Mucosa of descending colon (tissue), 3 donors: ENCODE data around the gene LHFPL4. TPM values are rescaled to one million over a fixed set of nuclear protein-coding genes. Genes with fewer than 3 reads are reported as not detected.
A peak's percentile ranks its signal among the peaks of the same experiment; 100 is the strongest.

Experiments used
- ATAC-seq: fragments of 200-7000 bp; cut with Tn5 transposase; one replicate; pipeline ENCODE4 v1.9.1; 2020; ENCODE audit warnings: mild to moderate bottlenecking, moderate library complexity
- DNase-seq, 3 donors: peaks; one replicate each; pipeline ENCODE4 v3.0.0-alpha.2; 2020
- H3K36me3 ChIP-seq: fragments of 200-600 bp; one replicate; pipeline ENCODE4 v1.8.0; 2021; ENCODE audit warnings: low read depth, mild to moderate bottlenecking
- H3K4me1 ChIP-seq: fragments of 200-600 bp; one replicate; pipeline ENCODE4 v1.8.0; 2021; ENCODE audit warnings: low read depth, mild to moderate bottlenecking
- H3K4me3 ChIP-seq: fragments of 200-600 bp; one replicate; pipeline ENCODE4 v1.8.0; 2021; ENCODE audit warnings: mild to moderate bottlenecking
- H3K9me3 ChIP-seq: fragments of 200-600 bp; one replicate; pipeline ENCODE4 v1.8.0; 2021; ENCODE audit warnings: mild to moderate bottlenecking
- CTCF ChIP-seq: fragments of 200-600 bp; IDR thresholded peaks from one replicate; pipeline ENCODE4 v1.8.0; 2022; ENCODE audit warnings: antibody characterized with exemption, mild to moderate bottlenecking
- intact Hi-C, 2 donors: fragments of 100-400 bp; cut with DNase I in 1 of 2; cut with micrococcal nuclease in 1 of 2; formaldehyde crosslinking; loops; one replicate each; pipeline versions ENCODE4 v1.11.0 to v1.11.1; 2022; cut with DNase I, micrococcal nuclease
- total RNA-seq, 3 donors: library from RNA; stranded (reverse); fragmentation: NEBNext Ultra II Directional in 2 of 3; extraction: Animal tissue kit (Norgen Biotek cat#: 25700) in 2 of 3; gene quantifications; one replicate each; pipeline versions ENCODE4 v1.2.1 to v1.2.4, GENCODE V29; 2021 to 2023
- donor health status: DM: no; HTN: no; CAD: no; lungs with moderate emphysema.
- donor health status: DM: no; HTN: no; CAD: no.
- donor health status: DM: no; HTN: yes; CAD: no.

The LHFPL4 gene
- total RNA-seq, 3 donors from 2014 or later: 0.14 to 1.6 (median 0.70) TPM

DNA sequence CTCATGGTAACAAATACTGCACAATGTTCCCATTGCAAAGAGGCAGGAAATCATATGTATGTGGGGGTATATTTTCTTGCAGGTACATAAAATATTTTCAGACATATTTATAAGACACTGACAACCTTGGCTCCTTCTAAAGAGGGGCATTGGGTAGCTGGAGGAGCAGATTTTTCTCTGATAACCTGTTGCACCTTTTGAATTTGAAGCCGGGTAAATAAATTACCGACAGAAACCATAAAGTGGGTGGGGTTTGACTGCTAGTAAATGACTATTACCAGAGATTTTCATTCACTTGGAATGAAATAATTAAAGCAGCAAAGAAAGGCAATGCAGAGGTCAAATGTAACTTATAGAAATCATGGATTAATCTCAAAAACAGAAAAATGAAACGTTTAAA lies 19.2 kb downstream of the LHFPL4 start:
- TF ChIP-seq CTCF: no peak
- no peak for ATAC-seq
- no peaks in the 10 kb centered on the region for H3K4me1 ChIP-seq
- no peaks in the 10 kb centered on the region for H3K36me3 ChIP-seq
- H3K9me3 ChIP-seq: no peaks in the 10 kb centered on the region
- intact Hi-C loops: no loop called here
- DNase-seq: peak in 1 of 3 donors; percentile 2
- H3K4me3 ChIP-seq: no peak overlapping the region

- intact Hi-C loops: no loop called here
- DNase-seq: no peak
- ATAC-seq: no peak
- no peak for TF ChIP-seq CTCF
- Histone ChIP-seq H3K9me3 (no peaks in the 10 kb centered on the region), H3K36me3 (no peaks in the 10 kb centered on the region), H3K4me1 (no peaks in the 10 kb centered on the region), H3K4me3 (no peak overlapping the region)
Observed at GRCh38 chr3:9525078-9525477, 28.5 kb downstream of the LHFPL4 start.

DNA sequence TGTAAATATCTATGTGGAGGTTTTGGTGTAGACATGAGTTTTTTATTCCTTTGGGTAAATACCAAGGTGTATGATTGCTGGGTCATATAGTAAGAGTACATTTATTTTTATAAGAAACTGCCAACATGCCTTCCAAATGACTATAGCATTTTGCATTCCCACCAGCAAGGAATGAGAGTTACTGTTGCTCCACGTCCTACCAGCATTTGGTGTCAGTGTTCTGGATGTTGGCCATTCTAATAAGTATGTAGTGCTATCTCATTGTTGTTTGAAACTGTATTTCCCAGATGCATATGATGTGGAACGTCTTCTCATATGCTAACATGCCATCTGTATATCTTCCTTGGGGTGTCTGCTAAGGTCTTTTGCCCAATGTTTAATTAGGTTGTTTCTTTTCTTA lies 38.7 kb downstream of the LHFPL4 start:
- no peak for ATAC-seq
- Histone ChIP-seq H3K36me3 (no peaks in the 10 kb centered on the region), H3K4me3 (no peak overlapping the region), H3K9me3 (no peaks in the 10 kb centered on the region), H3K4me1 (no peaks in the 10 kb centered on the region)
- intact Hi-C loops: no loop called here
- no peak for DNase-seq
- no peak for TF ChIP-seq CTCF

- ATAC-seq (no peak), DNase-seq (no peak)
- Histone ChIP-seq H3K4me3 (no peak overlapping the region), H3K4me1 (no peaks in the 10 kb centered on the region), H3K9me3 (no peaks in the 10 kb centered on the region), H3K36me3 (no peaks in the 10 kb centered on the region)
- no peak for TF ChIP-seq CTCF
- intact Hi-C loops: no loop called here
Observed at GRCh38 chr3:9514306-9514705, 39.3 kb downstream of the LHFPL4 start.

GRCh38 chr3:9512456-9513045 lies 41.1 kb downstream of the LHFPL4 start:
- ATAC-seq (no peak), DNase-seq (no peak)
- H3K9me3 ChIP-seq: no peaks in the 10 kb centered on the region
- H3K36me3 ChIP-seq: no peaks in the 10 kb centered on the region
- no peak overlapping the region for H3K4me3 ChIP-seq
- intact Hi-C loops: no loop called here
- no peak for TF ChIP-seq CTCF
- H3K4me1 ChIP-seq: no peaks in the 10 kb centered on the region

- ATAC-seq: no peak
- no peak for TF ChIP-seq CTCF
Observed at GRCh38 chr3:9508781-9509180, 44.8 kb downstream of the LHFPL4 start.

More at GRCh38 chr3:9508781-9509180, 44.8 kb downstream of the LHFPL4 start:
- Histone ChIP-seq H3K4me3 (no peak overlapping the region), H3K36me3 (no peaks in the 10 kb centered on the region), H3K4me1 (no peaks in the 10 kb centered on the region), H3K9me3 (no peaks in the 10 kb centered on the region)
- intact Hi-C loops: no loop called here
- DNase-seq: no peak
